ENCODE results near the gene PEX11B.
"Not testable (repeated sequence)": the region's sequence is repeated elsewhere in the genome, so short reads cannot be mapped to it uniquely, and the experiment has no call there.

The PEX11B gene

DNA sequence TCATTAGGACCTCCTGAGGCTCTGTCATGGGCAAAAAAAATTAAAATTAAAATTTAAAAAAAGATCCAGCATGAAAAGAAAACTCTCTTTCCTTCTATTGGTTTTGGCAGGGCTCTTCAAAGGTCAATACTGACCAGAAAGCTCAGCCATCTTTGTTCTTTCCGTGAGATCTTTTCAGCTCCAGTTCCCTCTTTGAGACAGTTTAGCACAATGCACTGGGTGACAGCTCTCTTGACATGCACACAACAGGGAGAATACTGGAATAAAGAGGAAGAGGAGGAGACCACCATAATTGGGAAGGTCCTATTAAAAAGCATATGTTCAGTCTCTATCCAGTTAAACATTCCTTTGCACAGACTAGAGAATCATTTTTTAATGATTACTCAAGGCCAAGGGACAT lies 33.0 kb upstream of the PEX11B start:
- no peak for DNase-seq

DNA sequence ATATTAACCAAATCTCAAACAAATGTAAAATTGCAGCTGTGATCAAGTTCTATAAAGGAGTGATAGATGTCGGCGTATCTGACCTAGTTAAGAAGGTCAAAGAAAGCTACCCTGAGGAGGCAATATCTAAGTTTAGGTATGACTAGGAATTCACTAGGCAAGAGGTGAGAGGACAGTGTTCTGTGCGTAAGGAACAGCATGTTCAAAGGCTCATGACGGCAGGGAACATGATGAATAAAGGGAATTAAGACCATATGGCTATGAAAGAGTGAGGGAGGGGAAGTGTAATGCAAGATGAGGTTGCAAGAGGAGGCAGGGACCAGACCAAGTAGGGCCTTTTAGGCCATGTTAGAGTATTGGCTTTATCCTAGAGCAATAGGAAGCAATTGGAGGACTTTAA lies 30.7 kb upstream of the PEX11B start:
- no peak for DNase-seq

DNA sequence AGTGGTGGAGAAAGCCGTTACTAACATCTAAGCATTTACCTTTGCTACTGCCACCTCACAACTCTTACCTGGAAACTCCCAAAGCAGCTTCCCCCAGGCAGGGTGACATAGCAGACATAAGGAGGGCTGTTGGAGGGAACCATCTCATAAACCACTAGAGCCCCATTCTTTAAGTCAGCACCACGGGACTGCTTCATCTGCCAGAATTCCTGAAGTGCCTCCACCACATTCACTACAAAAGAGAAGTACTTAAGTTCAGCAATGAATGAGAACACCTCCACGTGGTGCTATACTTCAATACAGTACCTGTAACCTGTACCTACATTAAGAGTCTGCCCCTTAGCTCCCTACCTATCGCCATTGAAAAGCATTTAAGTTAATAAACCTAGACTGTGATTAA lies 29.0 kb upstream of the PEX11B start:
- DNase-seq = no peak

DNA sequence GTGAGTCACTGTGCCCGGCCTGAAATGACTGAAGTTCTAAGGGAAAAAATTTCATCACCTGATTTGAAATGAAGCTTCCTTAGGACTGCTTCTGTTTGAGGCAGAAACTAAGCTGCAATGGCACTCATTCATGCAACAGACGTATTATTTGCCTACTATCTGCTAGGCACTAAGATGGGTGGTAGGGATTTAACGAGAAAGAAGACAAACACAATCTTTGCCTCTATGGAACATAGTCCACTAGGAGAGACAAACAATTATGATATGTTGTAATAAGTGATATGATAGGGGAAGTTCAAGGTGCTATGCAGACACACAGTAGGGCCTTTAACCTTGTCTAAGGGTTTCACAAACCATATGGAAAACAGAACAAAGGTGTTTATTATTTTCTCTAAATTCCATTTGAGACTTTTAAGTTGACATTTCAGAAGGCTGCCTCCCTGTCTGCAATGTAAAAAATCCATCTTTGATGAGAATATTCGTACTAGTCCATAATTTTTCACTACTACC lies 28.0 kb upstream of the PEX11B start:
- DNase-seq = no peak

DNA sequence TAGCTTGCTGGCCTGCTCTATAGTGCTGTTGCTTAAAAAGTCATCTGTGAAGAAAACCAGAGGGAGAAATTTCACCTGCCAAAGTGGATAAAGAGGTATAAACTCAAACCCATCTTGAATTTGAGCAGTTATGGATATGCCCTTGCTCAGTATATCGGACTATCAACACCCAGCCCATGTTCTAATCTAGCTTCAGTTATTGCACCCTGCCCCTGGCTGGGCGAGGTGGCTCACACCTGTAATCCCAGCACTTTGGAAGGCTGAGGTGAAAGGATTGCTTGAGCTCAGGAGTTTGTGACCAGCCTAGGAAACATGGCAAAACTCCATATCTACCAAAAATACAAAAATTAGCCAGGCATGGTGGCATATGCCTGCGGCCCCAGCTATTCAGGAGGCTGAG lies 26.0 kb upstream of the PEX11B start:
- DNase-seq = no peak

GRCh38 chr1:145942871-145943270 lies 24.4 kb upstream of the PEX11B start:
- DNase-seq = peak; percentile 23

DNA sequence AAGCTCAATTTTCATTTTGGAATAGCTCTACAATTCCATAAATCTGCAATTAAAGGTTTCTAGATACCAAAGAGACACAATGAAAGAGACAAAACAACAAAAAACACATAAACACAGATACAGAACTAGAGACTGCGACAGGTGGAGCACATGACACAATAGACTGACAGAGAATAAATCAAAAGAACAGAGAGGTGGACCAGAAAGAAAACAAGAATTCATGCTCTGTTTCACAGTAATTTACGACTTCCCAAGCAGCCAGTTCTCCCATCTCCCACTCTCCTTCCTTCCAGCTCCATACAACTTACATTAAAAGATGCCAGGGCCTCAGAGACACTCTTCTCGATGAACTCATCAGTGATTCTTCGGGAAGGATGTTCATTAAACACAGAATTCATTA lies 23.9 kb upstream of the PEX11B start:
- no peak for DNase-seq

GRCh38 chr1:145937436-145937835 lies 18.9 kb upstream of the PEX11B start:
- no peak for DNase-seq

DNA sequence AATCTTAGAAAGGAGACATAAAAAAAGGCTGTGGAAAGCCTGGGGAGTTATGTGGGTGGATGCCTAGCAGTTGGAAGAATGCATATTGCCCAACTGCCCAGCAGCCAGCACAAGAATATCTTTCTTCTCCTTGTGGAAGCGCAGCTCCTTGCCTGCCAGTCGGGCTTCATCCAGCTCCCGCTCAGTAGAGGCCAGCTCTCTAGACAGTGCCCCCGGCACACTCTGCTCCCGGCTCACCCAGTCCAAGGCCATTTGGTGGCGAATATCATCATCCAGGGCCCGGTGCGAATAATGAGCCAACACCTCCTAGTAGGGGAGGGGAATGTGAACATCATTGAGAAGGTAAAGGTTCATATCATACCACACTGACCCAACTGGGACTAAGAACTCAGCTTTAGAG lies 17.7 kb upstream of the PEX11B start:
- DNase-seq = no peak

DNA sequence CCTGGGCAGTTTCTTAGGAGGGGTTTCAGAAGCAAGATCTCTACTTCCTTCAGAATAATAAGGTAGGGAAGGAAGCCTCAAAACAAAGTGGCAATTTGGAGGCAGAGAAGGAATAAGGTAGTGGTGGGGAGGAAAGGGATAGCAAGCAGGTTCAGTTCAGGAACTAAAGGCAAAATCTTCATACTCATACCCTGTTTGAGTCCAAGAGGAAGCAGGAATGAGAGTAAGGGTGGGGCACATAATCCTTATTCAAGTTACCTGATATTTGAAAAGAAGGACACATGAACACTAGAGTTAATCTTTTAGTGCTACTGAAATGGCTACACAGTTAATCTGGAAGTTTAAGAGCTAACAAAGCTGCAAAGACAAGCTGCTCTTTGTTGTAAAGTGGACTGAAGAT lies 17.2 kb upstream of the PEX11B start:
- DNase-seq = no peak

DNA sequence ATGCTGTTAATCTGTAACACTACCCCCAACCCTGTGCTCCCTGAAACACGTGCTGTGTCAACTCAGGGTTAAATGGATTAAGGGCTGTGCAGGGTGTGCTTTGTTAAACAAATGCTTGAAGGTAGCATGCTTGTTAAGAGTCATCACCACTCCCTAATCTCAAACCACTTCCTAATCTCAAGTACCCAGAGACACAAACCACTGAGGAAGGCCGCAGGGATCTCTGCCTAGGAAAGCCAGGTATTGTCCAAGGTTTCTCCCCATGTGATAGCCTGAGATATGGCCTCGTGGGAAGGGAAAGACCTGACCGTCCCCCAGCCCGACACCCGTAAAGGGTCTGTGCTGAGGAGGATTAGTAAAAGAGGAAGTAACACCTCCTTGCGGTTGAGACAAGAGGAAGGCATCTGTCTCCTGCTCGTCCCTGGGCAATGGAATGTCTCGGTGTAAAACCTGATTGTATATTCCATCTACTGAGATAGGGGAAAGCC lies 14.0 kb upstream of the PEX11B start:
- not testable (repeated sequence) for DNase-seq

DNA sequence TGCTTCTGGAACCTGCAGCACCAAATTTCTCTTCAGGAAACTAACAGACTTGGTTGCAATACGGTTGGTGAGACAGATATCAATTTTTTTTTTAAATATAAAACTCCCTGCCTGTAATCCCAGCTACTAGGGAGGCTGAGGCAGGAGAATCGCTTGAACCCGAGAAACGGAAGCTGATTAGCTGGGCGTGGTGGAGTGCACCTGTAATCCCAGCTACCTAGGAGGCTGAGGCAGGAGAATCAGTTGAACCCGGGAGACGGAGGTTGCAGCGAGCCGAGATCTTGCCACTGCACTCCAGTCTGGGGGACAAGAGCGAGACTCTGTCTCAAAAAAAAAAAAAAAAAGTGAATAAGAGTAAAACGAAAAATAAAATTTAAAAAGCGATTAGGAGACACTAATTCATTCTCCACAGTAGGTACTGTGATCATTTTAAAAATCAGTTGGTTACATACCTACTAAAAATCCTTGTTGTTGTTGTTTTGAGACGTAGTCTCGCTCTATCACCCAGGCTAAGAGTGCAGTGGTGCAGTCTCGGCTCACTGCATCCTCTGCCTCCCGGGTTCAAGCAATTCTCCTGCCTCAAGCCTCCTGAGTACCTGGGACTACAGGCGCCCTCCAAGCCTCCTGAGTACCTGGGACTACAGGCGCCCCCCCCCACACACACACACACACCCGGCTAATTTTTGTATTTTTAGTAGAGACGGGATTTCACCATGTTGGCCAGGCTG lies 9.6 kb upstream of the PEX11B start:
- no peak for DNase-seq

- DNase-seq = peak; percentile 99
Measured at GRCh38 chr1:145927063-145927886, 8.8 kb upstream of the PEX11B start, which contains the start of gene RBM8A. TSS of gene RBM8A (minus strand) at chr1:145927484. CDS start at chr1:145927426, 58 bp downstream.

- DNase-seq = no peak
Measured at GRCh38 chr1:145926686-145927062, 8.2 kb upstream of the PEX11B start.

DNA sequence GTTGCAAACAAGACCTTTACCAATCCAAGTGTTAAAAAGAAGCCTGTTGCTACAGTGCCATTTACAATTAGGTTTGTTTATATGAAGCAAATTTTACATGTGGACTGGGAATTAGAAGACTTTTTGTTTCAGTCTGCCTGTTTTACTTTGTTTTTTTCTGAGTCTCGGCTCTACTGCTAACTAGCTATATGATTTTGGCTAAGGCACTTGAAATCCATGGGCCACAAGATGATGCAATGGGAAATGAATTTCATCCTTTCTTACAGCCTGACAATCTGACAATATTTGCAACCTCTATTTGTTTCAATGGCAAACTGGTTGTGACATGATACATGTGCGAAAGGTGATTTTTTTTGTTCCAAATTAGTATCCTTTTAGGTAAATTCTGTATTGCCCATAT lies 3.7 kb upstream of the PEX11B start:
- no peak for DNase-seq

GRCh38 chr1:145920297-145920696 lies 1.8 kb upstream of the PEX11B start:
- DNase-seq = not testable (repeated sequence)

GRCh38 chr1:145918992-145919939 lies 749 bp upstream of the PEX11B start:
- DNase-seq = no peak

- DNase-seq = no peak
Measured at GRCh38 chr1:145917595-145917994, 922 bp downstream of the PEX11B start.

DNA sequence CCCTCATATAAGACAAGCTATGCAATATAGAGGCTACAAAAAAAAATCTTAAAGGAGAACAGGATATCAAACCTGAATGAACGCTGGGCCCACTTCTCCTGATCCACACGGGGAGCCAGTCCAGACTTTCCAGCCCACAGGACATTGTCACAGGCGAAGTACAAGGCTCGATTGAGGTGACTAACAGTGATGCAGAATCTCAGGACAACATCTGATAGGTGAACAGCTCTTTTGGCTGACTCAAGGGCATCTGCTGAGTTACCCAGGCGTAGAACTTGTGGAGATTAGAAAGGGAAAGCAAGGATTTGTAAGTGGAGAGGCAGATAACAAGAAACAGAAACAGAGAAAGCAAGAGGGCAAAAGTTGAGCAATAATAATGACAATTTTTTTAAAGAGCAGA lies 1.8 kb downstream of the PEX11B start:
- no peak for DNase-seq

- DNase-seq = no peak
Measured at GRCh38 chr1:145912128-145912641, 6.3 kb downstream of the PEX11B start.

DNA sequence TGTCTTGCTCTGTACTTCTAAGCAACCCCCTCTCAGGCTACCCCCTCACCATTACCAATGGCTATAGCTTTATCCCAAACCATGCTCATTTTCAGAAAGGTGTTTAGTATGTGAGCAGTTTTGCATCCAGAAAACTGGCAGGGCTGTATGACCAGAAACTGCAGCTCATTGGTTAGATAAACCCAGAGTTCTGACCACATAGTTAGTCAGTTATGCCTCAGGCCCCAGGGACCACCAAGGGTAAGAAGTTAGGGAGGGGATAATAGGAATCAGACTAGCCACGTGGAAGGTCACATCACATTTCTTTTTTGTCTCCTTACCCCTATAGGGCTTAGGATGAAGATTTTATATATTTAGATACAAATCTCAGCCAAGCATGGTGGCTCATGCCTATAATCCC lies 9.9 kb downstream of the PEX11B start:
- peak; percentile 79 for DNase-seq

DNA sequence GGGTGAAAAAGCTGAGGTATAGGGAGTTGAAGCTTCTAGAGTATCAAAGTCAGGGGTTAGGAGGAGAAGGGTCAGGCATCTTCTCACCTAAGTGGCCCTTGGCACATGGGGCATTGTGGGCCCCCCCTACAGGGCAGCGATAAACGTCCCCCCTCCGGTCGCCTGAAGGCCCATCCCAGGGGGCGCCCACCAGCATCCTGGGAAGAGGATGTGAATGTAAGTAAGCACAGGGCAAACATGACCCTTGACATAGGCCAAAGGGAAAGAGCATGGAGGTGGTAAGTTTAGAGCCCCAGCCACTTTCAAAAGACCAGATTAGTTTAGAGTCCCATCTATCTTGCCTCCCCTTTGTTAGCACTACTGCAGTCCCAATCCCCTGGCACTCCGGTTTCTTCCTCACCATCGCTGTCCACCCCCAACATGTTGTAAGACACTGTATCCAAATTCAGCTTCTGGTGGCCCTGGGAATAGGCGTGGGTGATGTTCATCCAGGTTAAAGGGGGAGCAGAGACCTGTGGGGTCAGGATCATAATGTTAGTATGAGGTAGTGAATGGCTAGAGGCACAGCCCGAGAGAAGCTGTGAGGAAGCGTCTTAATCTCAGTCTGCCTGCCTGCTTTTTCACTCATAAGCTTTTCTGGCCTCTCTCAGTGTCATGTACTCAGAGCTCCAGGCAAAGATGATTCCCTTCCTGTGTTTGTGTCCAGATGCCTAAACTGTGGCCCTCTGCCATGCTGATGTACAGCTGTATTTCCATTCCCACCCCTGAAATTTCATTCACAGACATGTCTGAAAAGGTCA lies 11.4 kb downstream of the PEX11B start:
- no peak for DNase-seq
